HG03469 (cell line): ENCODE measurements around the gene SERPINB8.

ENCODE experiments used
- ATAC-seq: cut with Tn5 transposase; IDR thresholded peaks from one replicate; pipeline ENCODE4 v1.9.1; 2021; ENCODE audit warnings: mild to moderate bottlenecking, moderate library complexity, moderate number of reproducible peaks; ENCODE audit not compliant: unreplicated experiment

The SERPINB8 gene

GRCh38 chr18:64002581-64002980, 32.7 kb downstream of the SERPINB8 start:
- ATAC-seq, result no peak

- no peak for ATAC-seq
These were observed 39.4 kb downstream of the SERPINB8 start for GRCh38 chr18:64009305-64009704.

GRCh38 chr18:64011513-64011912, 41.6 kb downstream of the SERPINB8 start:
- ATAC-seq, result no peak

- ATAC-seq, result peak; percentile 55
These were observed 48.0 kb downstream of the SERPINB8 start for GRCh38 chr18:64017870-64018269.

- no peak for ATAC-seq
These were observed 50.3 kb downstream of the SERPINB8 start for GRCh38 chr18:64019922-64020756.

- ATAC-seq, result no peak
These were observed 56.5 kb downstream of the SERPINB8 start for GRCh38 chr18:64026350-64026749.

GRCh38 chr18:64027931-64028695, 58.2 kb downstream of the SERPINB8 start:
- peak; percentile 86 for ATAC-seq

- ATAC-seq, result no peak
These were observed 59.2 kb downstream of the SERPINB8 start for GRCh38 chr18:64029096-64029495.

- ATAC-seq, result no peak
These were observed 61.5 kb downstream of the SERPINB8 start for GRCh38 chr18:64031411-64031810.

- ATAC-seq, result no peak
These were observed 62.4 kb downstream of the SERPINB8 start for GRCh38 chr18:64032312-64032711.

GRCh38 chr18:64037812-64038414, 68.0 kb downstream of the SERPINB8 start:
- peak; percentile 58 for ATAC-seq
